ENCODE measurements around the gene ARID3B.

Gene ARID3B

GRCh38 chr15:74636984-74637383, 96.0 kb downstream of the ARID3B start:
- Histone ChIP-seq H2AFZ (ENCODE audit: low read depth) (no peak overlapping the region), H3K27me3 (ENCODE audit: insufficient read depth, low read depth) (no peaks in the 10 kb centered on the region), H3K9ac (no peak overlapping the region), H3K79me2 (ENCODE audit: insufficient read depth, low read depth) (no peaks in the 10 kb centered on the region), H3K4me2 (no peak overlapping the region), H3K4me3 (IDR thresholded peaks at IDR 0.05; ENCODE audit: insufficient read depth, low read depth, low read length) (no peak overlapping the region), H3K4me1 (ENCODE audit: low read depth, poor library complexity, severe bottlenecking) (no peaks in the 10 kb centered on the region), H4K20me1 (ENCODE audit: insufficient read depth) (no peaks in the 10 kb centered on the region), H3K36me3 (ENCODE audit: insufficient read depth) (no peaks in the 10 kb centered on the region), H3K27ac (no peak overlapping the region)
- TF ChIP-seq, protein P1, sequence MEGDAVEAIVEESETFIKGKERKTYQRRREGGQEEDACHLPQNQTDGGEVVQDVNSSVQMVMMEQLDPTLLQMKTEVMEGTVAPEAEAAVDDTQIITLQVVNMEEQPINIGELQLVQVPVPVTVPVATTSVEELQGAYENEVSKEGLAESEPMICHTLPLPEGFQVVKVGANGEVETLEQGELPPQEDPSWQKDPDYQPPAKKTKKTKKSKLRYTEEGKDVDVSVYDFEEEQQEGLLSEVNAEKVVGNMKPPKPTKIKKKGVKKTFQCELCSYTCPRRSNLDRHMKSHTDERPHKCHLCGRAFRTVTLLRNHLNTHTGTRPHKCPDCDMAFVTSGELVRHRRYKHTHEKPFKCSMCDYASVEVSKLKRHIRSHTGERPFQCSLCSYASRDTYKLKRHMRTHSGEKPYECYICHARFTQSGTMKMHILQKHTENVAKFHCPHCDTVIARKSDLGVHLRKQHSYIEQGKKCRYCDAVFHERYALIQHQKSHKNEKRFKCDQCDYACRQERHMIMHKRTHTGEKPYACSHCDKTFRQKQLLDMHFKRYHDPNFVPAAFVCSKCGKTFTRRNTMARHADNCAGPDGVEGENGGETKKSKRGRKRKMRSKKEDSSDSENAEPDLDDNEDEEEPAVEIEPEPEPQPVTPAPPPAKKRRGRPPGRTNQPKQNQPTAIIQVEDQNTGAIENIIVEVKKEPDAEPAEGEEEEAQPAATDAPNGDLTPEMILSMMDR (conservative IDR thresholded peaks at IDR 0.05; ENCODE audit: low read depth, low read length) = no peak

DNA sequence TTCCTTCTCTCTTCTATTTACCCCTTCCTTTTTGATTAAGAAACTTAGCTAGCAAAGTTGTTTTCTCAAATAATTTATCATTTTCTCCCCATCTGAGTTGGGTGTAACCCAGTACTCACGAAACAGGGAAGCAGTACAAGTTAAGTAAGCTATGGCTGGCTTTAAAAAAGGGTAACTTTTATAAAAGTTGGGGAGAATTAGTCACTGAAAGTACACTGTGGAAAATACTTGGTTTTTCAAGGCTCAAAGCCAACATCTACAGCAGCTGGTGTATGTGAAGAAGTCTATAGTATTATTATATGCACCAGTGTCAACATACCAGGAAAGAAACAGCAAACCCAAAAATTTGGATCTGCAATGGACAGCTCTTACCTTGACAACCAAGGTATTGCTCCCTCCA, 100.1 kb downstream of the ARID3B start:
- H3K79me2 ChIP-seq (ENCODE audit: insufficient read depth, low read depth) = no peaks in the 10 kb centered on the region
- H3K4me2 ChIP-seq = no peak overlapping the region
- no peak overlapping the region for H3K27ac ChIP-seq
- no peak overlapping the region for H3K4me3 ChIP-seq (IDR thresholded peaks at IDR 0.05; ENCODE audit: insufficient read depth, low read depth, low read length)
- peaks cover 14% of the 10 kb centered on the region for H3K4me1 ChIP-seq (ENCODE audit: low read depth, poor library complexity, severe bottlenecking)
- TF ChIP-seq, protein P1 (conservative IDR thresholded peaks at IDR 0.05; ENCODE audit: low read depth, low read length) = no peak
- no peaks in the 10 kb centered on the region for H4K20me1 ChIP-seq (ENCODE audit: insufficient read depth)
- H3K27me3 ChIP-seq (ENCODE audit: insufficient read depth, low read depth) = no peaks in the 10 kb centered on the region
- H3K9ac ChIP-seq = no peak overlapping the region
- no peaks in the 10 kb centered on the region for H3K36me3 ChIP-seq (ENCODE audit: insufficient read depth)
- no peak overlapping the region for H2AFZ ChIP-seq (ENCODE audit: low read depth)

- Histone ChIP-seq H3K27ac (no peak overlapping the region), H3K79me2 (ENCODE audit: insufficient read depth, low read depth) (no peaks in the 10 kb centered on the region), H3K27me3 (ENCODE audit: insufficient read depth, low read depth) (no peaks in the 10 kb centered on the region), H2AFZ (ENCODE audit: low read depth) (no peak overlapping the region), H3K36me3 (ENCODE audit: insufficient read depth) (no peaks in the 10 kb centered on the region), H3K4me1 (ENCODE audit: low read depth, poor library complexity, severe bottlenecking) (peaks cover 14% of the 10 kb centered on the region), H3K4me2 (no peak overlapping the region), H3K9ac (no peak overlapping the region), H4K20me1 (ENCODE audit: insufficient read depth) (no peaks in the 10 kb centered on the region), H3K4me3 (IDR thresholded peaks at IDR 0.05; ENCODE audit: insufficient read depth, low read depth, low read length) (no peak overlapping the region)
- TF ChIP-seq, protein P1 (conservative IDR thresholded peaks at IDR 0.05; ENCODE audit: low read depth, low read length) = no peak
Observed at GRCh38 chr15:74642348-74642733, 101.3 kb downstream of the ARID3B start.

- H3K4me3 ChIP-seq (IDR thresholded peaks at IDR 0.05; ENCODE audit: insufficient read depth, low read depth, low read length) = no peak overlapping the region
- no peaks in the 10 kb centered on the region for H4K20me1 ChIP-seq (ENCODE audit: insufficient read depth)
- TF ChIP-seq, protein P1 (conservative IDR thresholded peaks at IDR 0.05; ENCODE audit: low read depth, low read length) = no peak
- H2AFZ ChIP-seq (ENCODE audit: low read depth) = no peak overlapping the region
- H3K27me3 ChIP-seq (ENCODE audit: insufficient read depth, low read depth) = no peaks in the 10 kb centered on the region
- no peaks in the 10 kb centered on the region for H3K79me2 ChIP-seq (ENCODE audit: insufficient read depth, low read depth)
- peaks cover 14% of the 10 kb centered on the region for H3K4me1 ChIP-seq (ENCODE audit: low read depth, poor library complexity, severe bottlenecking)
- no peak overlapping the region for H3K27ac ChIP-seq
- no peaks in the 10 kb centered on the region for H3K36me3 ChIP-seq (ENCODE audit: insufficient read depth)
- H3K9ac ChIP-seq = no peak overlapping the region
- H3K4me2 ChIP-seq = no peak overlapping the region
Observed at GRCh38 chr15:74642734-74643664, 102.0 kb downstream of the ARID3B start.
